ENCODE results near the gene PTPN1. TPM values are rescaled to one million over a fixed set of nuclear protein-coding genes. Genes with fewer than 3 reads are reported as not detected.

Gene PTPN1
- total RNA-seq, 1 donor from 2014 or later: 38.1 TPM

DNA sequence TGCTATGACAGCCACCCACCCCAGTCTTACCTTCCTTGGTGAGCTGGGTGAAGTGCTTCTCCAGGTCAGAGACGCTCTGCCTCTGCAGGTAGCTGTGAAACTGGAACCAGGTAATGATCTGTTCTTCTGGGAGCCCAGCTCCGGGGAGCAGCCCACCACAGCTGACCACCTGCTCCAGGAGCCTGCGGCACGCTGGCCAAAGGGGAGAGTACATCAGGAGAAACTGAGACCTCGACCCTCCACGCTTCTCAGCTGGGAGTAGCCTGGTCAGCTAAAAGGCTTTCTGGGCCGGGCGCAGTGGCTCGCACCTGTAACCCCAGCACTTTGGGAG lies 82.8 kb downstream of the PTPN1 start:
- Histone ChIP-seq H3F3A (ENCODE audit: low read depth) (no peaks in the 10 kb centered on the region), H3K36me3 (no peaks in the 10 kb centered on the region), H4K20me1 (ENCODE audit: low read depth) (no peaks in the 10 kb centered on the region), H3K4me3 (no peak overlapping the region), H3K79me2 (ENCODE audit: low read depth) (no peaks in the 10 kb centered on the region), H3K27ac (no peak overlapping the region), H3K4me1 (peaks cover 11% of the 10 kb centered on the region), H3K9me3 (ENCODE audit: low read depth) (no peaks in the 10 kb centered on the region), H2AFZ (replicated peaks) (no peak overlapping the region), H3K4me2 (no peak overlapping the region), H3K9ac (no peak overlapping the region), H3K27me3 (no peaks in the 10 kb centered on the region)
- H3K4me1 Mint-ChIP-seq: peaks cover 4% of the 10 kb centered on the region
- H3K36me3 Mint-ChIP-seq: peaks cover 8% of the 10 kb centered on the region
- DNase-seq (ENCODE audit: low spot score): no peak
- no peak overlapping the region for H3K4me3 Mint-ChIP-seq
- H3K27me3 Mint-ChIP-seq (ENCODE audit: insufficient read depth, low read depth): peaks cover 2% of the 10 kb centered on the region
- H3K27ac Mint-ChIP-seq: no peak overlapping the region
- no peaks in the 10 kb centered on the region for H3K9me3 Mint-ChIP-seq
- TF ChIP-seq EZH2phosphoT487 (IDR thresholded peaks at IDR 0.05) (no peak), EZH2 (IDR thresholded peaks at IDR 0.05) (no peak)
- TF ChIP-seq, protein P1, sequence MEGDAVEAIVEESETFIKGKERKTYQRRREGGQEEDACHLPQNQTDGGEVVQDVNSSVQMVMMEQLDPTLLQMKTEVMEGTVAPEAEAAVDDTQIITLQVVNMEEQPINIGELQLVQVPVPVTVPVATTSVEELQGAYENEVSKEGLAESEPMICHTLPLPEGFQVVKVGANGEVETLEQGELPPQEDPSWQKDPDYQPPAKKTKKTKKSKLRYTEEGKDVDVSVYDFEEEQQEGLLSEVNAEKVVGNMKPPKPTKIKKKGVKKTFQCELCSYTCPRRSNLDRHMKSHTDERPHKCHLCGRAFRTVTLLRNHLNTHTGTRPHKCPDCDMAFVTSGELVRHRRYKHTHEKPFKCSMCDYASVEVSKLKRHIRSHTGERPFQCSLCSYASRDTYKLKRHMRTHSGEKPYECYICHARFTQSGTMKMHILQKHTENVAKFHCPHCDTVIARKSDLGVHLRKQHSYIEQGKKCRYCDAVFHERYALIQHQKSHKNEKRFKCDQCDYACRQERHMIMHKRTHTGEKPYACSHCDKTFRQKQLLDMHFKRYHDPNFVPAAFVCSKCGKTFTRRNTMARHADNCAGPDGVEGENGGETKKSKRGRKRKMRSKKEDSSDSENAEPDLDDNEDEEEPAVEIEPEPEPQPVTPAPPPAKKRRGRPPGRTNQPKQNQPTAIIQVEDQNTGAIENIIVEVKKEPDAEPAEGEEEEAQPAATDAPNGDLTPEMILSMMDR (IDR thresholded peaks at IDR 0.05): no peak

DNA sequence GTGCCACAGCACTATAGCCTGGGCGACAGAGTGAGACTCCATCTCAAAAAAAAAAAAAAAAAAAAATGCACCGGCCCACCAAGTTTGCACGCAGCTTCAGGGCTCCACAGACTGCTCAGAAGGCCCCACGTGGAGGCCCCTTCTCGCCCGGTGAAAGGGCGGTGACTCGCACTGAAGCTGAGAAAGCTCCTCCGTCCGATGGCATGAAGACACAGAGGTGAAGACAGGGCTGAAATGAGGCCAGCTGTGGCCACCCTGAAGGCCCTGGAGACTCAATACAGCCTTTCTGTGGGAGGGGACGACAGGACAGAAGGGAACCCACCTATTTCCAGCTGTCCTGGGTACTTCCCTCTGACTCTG lies 84.0 kb downstream of the PTPN1 start:
- H3K4me1 ChIP-seq: peaks cover 11% of the 10 kb centered on the region
- TF ChIP-seq, protein P1 (IDR thresholded peaks at IDR 0.05): no peak
- TF ChIP-seq EZH2 (IDR thresholded peaks at IDR 0.05): no peak
- TF ChIP-seq EZH2phosphoT487 (IDR thresholded peaks at IDR 0.05): no peak
- Mint-ChIP-seq H3K4me1 (peaks cover 4% of the 10 kb centered on the region), H3K36me3 (peaks cover 3% of the 10 kb centered on the region), H3K27me3 (ENCODE audit: insufficient read depth, low read depth) (peaks cover 2% of the 10 kb centered on the region), H3K27ac (no peak overlapping the region), H3K9me3 (no peaks in the 10 kb centered on the region), H3K4me3 (no peak overlapping the region)
- DNase-seq (ENCODE audit: low spot score): no peak
- H3K4me3 ChIP-seq: no peak overlapping the region
- H3F3A ChIP-seq (ENCODE audit: low read depth): no peaks in the 10 kb centered on the region
- H4K20me1 ChIP-seq (ENCODE audit: low read depth): no peaks in the 10 kb centered on the region
- no peak overlapping the region for H3K4me2 ChIP-seq
- no peak overlapping the region for H3K9ac ChIP-seq
- no peaks in the 10 kb centered on the region for H3K27me3 ChIP-seq
- H3K36me3 ChIP-seq: no peaks in the 10 kb centered on the region
- no peak overlapping the region for H3K27ac ChIP-seq
- no peaks in the 10 kb centered on the region for H3K9me3 ChIP-seq (ENCODE audit: low read depth)
- no peaks in the 10 kb centered on the region for H3K79me2 ChIP-seq (ENCODE audit: low read depth)
- no peak overlapping the region for H2AFZ ChIP-seq (replicated peaks)

DNA sequence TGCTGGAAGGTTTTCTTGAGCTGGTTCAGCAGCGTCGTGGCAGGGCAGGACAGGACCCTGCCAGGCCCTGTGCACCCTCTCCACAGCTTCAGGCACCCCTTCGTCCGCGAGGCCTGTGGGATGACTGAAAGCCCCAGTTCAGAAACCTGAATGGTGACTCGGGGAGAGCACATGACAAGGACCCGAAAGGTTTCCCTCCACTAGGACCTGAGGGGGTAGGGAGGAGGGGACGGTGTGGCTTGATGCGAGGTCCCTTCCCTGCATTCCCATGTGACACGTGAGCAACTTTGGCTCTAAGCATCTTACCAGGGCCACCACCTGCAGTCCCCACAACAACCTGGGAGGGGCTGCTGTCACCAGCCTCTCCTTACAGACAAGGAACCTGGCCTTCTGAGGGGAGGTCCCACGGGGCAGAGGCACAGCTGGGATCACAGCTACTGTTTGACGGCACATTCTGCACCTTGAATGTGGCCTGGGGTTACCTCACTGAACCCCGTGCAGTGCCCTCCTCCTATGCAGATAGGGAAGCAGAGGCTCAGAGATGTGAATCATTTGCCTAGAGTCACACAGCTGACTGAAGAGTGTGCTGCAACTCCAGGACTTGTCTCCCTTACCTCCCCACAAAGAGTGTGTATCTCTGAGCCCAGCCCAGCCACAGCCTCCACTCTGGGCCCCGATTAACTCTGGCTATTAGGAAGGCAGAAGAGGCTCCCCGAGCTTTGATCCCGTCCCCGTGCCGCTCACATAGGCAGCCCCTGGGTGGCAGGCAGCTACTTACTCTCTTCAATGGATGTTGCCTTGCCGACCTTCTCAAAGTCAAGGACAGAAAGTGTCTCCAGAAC lies 84.6 kb downstream of the PTPN1 start:
- no peak for DNase-seq (ENCODE audit: low spot score)
- no peak overlapping the region for H3K27ac ChIP-seq
- Mint-ChIP-seq H3K27ac (no peak overlapping the region), H3K27me3 (ENCODE audit: insufficient read depth, low read depth) (peaks cover 2% of the 10 kb centered on the region), H3K4me3 (no peak overlapping the region), H3K9me3 (no peaks in the 10 kb centered on the region), H3K4me1 (peaks cover 4% of the 10 kb centered on the region), H3K36me3 (no peaks in the 10 kb centered on the region)
- H4K20me1 ChIP-seq (ENCODE audit: low read depth): no peaks in the 10 kb centered on the region
- peaks cover 11% of the 10 kb centered on the region for H3K4me1 ChIP-seq
- no peaks in the 10 kb centered on the region for H3K36me3 ChIP-seq
- no peak overlapping the region for H3K4me3 ChIP-seq
- no peaks in the 10 kb centered on the region for H3K79me2 ChIP-seq (ENCODE audit: low read depth)
- no peak for TF ChIP-seq EZH2phosphoT487 (IDR thresholded peaks at IDR 0.05)
- no peak for TF ChIP-seq EZH2 (IDR thresholded peaks at IDR 0.05)
- TF ChIP-seq, protein P1 (IDR thresholded peaks at IDR 0.05): no peak
- no peak overlapping the region for H2AFZ ChIP-seq (replicated peaks)
- H3K9me3 ChIP-seq (ENCODE audit: low read depth): no peaks in the 10 kb centered on the region
- no peak overlapping the region for H3K9ac ChIP-seq
- H3K4me2 ChIP-seq: no peak overlapping the region
- no peaks in the 10 kb centered on the region for H3F3A ChIP-seq (ENCODE audit: low read depth)
- no peaks in the 10 kb centered on the region for H3K27me3 ChIP-seq

Data from neural progenitor cell (in vitro differentiated cells).